ENCODE measurements around the gene SEMA5A.

- TF ChIP-seq CTCF (IDR thresholded peaks at IDR 0.05 in 4 of 5, conservative IDR thresholded peaks at IDR 0.05 in 1 of 5) (no peak), POLR2A (IDR thresholded peaks at IDR 0.05) (no peak)
Observed at GRCh38 chr5:9391080-9391479, 154.8 kb downstream of the SEMA5A start.

Measured in gastrocnemius medialis (tissue), 4 donors.